HG03025 (cell line): Measurements from ENCODE around the gene CMKLR1.

ENCODE experiments used
- ATAC-seq: cut with Tn5 transposase; IDR thresholded peaks from one replicate; pipeline ENCODE4 v1.9.1; 2021; ENCODE audit warnings: mild to moderate bottlenecking, moderate library complexity; ENCODE audit not compliant: unreplicated experiment, low FRiP score

The CMKLR1 gene

DNA sequence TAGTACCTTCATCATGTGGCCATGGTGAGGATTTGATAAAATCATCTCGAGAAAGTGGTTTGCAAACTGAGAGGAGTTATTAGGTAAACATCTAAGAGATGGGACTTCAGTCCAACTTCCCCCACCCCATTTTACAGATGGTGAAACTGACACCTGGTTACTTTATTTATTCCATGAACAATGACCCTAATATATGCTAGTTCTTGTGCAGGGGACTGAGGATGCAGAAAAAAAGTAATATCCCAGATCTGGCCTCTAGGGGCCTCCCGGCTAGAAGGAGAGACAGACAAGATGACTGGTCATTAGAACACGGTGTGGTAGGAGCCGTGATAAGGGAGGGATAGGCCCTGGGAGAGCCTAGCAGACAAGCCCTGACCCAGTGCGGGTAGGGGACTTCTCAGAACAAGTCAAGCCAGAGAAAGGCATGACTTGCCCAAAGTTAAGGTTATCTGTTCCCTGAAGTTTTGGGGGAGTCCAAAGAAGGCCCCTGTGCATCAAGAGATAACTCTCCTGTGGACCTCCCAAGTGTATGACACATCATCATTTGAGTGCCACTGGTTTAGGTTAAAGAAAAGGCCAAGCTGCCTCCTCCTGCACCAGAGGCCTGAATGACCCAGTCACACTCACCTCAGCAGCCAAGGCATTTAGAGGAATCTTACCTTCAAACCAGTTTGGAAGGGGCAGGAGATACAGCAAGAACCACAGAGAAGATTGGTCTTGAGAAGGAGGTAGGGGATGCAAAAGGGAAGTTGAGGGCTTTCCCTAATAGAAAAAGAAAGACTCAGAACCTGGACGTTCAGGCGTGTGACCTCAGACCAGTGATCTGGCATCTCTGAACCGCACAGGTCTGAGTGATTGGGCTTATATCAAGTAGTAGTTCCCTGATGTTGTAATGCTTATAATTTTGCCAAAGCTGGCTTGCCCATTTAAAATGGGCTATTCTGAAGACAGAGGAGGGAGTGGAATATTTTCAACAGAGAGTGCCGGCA is 1.6 kb downstream of the CMKLR1 start:
- no peak for ATAC-seq

DNA sequence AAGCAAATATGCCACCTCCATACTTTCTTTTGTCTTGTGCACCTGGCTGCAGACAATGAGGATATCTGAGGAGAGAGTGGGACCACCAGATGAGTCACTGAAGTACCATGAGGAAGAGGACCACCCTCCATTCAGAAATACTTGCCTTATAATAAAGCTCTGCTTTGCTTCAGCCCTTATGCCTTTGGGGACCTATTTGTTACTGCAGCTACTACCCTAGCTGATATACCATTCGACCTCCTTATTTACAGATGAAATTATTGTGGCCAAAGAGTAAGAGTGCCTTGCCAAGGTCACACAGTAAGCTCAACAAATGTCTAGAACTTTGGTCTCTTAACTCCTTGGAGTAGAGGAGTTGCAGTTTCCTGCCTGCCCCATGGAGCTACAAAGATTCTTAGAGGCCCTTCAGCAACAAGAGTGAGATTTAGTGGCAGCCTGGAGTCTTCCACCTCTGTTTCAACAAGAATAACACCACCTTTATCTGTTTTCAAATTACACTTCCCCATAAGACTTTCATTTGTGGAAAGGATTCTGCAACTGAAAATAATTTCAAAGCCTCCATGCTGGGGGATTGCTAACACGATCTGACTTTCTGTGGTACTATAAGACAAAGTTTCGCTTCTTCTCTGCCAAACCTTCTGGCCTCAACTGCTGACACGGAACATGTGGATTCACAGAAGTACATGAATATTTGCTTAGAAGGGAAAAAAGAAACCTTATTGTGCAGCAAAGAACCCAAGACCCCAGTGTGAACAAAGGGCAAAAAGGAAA is 3.6 kb downstream of the CMKLR1 start:
- ATAC-seq = peak; percentile 56

DNA sequence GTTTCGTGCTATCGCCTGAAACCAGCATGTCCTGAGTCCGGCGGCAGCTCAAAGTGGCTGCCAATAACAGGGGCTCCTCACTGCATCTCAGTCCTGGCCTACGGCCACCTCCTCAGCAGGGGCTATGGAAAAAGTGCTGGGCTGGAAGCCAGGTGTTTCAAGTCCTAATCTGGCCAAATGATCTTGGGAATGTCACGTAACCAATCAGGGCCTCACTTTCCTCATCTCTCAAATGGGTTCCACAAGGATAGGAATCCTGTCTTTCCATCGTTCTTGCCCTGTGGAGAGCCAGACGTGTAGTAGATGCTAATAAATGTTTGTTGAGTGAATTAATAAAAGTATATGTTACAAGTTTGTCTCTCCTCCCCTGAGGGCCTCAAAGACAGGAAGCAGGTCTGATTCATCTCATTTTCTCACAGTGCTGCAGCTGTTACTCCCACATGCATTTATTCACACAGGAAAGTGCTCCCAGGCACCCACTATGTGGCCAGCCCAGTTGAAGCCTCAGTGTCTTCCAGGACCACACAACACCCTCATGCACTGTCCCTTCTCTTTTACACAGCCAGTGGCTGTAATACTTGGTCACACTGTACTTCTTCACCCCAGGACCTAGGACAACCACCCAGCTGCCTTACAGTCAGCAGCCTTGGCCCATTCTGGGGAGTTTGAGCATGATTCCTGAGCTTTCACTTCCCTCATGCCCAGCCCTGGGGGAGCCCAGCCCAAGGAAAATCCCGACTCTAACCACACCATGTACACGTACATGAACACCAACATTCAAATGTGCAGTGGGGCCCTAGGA is 5.0 kb downstream of the CMKLR1 start:
- peak; percentile 38 for ATAC-seq

DNA sequence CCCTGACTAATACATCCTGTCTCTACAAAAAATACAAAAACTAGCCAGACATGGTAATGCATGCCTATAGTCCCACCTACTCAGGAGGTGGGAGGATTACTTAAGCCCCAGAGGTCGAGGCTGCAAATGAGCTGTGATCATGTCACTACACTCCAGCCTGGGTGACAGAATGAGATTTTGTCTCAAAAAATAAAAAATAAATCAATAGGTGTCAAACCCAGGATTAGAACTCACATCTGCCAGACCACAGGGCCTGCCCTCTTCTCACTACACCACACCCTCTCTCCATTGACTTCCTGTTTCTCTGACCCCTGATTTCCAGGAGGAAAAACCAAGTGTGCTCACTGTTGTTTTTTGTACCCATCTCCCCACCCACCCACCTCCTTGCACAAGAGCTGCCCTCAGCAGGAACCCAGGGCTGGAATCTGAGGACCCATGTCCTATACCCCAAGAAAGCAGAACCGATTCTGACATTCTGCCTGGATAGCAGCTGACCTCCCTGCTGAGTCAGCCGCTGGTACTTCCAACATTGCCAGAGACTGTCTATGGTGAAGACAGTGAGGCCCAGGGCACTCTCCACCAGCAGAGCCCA is 6.2 kb downstream of the CMKLR1 start:
- ATAC-seq = no peak

DNA sequence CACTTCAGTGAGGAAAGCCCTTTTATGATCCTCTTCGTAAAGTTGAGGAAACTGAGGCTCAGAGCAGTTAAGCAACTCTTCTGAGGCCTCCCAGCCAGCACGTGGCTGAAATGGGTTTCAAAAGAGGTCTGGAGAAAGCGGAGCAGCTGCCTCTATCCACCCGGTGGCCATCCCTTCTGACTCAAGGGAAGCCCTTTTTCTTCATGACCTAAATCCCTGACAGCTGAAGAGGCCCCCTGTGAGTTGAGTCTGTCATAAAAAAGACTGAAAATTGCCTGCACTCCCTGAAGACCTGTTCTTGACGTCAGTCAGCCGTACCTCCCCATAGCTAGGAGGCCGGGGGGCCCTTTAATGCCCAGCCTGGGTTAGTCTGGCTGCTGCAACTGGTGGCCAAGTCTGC is 10.7 kb downstream of the CMKLR1 start:
- ATAC-seq = no peak

DNA sequence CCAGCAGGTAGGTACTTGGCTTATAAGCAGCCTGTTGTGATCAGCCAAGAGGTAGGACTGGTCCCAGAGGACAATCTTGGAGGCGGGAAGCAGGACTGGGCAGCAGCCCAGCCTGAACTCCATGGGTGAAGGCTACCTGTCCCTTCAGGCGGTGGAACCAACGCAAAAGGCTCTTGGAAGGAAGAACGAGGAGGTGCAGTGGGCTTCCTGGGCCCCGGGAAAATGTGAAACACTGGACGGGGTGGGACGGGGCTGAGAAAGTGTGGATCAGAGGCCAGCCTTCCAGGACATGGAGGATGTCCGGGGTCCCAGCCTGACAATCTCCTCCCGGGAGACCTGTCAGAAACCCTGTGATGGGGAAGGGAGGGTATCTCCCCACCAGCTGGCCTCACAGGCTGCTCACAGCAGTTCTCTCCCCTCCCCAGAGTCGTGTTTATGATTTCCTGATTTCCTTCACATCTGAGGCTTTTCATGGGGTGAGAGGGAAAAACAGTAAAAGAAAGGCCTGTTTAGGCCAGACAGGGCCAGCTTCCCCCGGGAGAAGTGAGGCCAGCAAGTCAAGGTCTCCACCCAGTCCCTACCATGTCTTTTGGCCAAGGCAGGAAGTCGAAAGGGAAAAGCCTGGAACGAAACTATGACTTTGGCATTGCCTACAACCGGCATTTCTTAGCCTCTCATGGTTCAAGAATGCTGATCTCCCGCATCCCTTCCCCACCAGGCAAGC is 11.3 kb downstream of the CMKLR1 start:
- no peak for ATAC-seq

DNA sequence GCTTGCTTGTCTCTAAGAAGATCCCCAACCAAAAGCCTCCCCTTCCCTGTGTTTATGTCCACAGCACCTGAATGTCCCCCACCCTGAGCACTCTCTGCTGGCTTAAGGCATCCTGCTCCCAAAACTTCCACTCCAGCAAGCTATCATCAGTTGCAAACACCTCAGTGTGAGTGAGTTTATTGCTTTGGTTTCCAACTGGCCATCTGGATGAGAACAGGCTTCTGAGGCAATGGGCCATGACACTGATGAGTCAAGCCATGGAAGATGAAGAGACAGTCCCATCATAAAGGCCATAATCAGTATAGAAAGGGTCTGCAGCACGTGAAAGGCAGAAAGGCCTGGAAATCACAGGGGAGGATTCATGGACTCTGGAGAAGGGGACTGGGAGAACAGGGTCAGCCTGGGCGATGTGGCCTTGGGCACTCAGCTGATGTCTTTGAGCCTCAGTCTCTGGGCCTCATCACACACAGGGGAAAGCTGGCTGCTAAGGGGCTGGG is 12.8 kb downstream of the CMKLR1 start:
- ATAC-seq = no peak

DNA sequence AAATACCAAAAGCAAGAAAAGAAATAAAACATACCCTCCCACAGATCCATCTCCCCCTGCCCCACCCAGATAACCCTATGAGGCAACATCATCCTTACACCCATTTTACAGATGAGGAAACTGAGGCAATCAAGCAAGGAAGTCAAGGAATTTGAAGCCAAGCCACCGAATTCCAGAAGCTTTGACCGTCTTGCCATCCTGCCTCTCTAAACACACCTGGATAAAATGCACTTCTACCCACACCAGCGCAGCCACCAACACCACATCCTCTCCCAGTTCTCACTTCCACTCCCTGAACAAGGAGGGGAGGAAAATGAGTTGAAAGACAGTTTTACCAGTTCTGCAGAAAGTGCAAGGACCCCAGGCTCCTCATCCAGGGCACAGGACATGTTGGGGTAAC is 13.6 kb downstream of the CMKLR1 start:
- ATAC-seq = no peak

DNA sequence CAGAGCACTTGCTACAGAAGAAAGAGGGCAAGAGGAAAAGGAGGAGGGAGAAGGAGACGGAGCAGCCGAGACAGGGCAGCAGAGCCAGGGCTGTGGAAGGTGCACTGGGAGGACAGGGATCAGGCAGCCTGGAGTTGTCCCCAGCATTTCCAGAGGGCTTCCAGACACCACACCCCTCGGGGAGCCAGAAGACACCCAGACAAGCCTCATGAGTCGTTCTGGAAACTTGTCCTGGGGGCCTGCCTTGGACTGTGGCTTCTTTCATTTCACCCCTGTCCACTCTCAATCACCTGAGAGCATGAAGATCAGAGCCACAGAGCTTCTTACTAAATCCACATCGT is 14.1 kb downstream of the CMKLR1 start:
- ATAC-seq = no peak

DNA sequence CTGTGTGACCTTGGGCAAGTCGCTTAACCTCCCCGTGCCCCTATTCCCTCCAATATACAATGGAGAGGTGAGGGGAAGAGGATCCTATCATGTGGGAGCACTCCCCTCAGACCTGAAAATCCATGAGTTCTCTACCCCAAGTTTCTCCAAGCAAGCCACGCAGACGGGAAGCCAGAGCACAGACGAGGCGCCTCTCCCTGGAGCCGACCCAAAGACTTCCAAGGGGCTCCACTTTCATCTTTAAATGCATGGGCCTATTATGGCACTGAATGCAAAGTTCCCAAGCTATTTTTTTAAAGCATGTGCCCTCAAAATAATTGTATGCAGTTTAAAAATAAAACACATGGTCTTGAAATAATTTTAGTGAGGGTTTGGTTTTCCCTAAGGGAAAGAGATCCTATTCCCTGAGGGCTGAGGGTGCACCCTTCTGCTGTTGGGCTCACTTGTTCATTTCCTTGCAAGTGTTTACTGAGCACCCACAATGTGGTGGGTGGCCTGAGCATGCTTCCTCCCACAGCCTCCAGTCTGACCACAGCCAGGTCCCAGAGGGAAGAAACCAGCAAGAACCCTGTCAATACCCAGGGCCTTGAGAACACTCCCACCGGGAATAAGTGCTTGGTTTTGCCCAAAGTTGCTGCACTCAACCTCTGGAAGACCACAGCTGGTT is 14.6 kb downstream of the CMKLR1 start:
- no peak for ATAC-seq

DNA sequence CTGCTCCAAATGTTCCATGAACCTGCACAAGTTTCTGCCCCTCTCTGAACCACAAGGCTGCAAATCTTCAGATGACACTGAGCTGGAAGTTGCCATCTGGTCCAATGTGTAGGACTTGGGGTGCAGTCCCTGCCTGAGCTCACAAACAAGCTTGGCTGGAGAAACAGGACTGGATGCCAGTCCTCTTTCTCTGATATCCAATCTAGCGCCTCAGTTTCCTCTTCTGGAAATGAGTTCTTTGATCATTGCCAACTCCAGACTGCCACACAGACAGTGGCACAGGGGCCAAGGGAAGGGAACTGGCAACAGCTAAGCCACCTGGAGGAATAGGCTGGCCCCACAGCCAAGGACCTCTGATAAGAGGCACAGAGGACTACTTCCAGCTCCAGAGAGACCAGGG is 15.5 kb downstream of the CMKLR1 start:
- no peak for ATAC-seq

DNA sequence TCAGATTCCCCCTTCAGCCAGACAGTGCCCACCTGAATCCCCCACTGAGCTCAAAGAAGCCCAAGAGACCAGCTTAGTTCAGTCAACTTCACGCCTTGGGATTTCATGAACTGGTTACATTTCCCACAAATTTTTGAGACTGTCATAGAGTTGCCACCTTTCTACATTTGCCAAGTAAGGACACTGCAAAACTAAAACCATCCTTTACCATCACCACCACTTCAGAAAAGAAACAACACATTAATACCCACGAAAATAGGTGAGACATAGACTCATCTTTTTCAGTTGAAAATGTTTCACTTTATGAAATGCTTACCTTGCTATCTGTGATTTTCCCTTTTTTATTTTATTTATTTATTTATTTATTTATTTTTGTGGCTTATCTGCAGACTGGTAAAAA is 16.1 kb downstream of the CMKLR1 start:
- ATAC-seq = no peak

DNA sequence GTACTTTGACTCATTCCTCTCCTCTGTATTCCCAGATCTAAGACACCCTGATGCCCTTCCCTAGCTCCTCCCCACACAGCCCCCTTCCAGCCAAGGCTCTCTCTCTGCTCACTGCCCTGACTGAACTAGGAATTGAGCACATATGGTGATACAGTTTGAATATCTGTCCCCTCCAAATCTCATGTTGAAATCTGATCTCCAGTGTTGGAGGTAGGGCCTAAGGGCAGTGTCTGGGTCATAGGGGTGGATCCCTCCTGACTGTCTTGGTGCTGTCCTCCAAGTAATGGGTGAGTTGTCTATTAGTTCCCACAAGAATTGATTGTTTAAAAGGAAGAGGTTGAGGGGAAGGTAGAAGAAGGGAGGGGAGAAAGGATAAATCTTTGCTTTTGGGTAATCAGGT is 17.4 kb downstream of the CMKLR1 start:
- ATAC-seq = no peak

DNA sequence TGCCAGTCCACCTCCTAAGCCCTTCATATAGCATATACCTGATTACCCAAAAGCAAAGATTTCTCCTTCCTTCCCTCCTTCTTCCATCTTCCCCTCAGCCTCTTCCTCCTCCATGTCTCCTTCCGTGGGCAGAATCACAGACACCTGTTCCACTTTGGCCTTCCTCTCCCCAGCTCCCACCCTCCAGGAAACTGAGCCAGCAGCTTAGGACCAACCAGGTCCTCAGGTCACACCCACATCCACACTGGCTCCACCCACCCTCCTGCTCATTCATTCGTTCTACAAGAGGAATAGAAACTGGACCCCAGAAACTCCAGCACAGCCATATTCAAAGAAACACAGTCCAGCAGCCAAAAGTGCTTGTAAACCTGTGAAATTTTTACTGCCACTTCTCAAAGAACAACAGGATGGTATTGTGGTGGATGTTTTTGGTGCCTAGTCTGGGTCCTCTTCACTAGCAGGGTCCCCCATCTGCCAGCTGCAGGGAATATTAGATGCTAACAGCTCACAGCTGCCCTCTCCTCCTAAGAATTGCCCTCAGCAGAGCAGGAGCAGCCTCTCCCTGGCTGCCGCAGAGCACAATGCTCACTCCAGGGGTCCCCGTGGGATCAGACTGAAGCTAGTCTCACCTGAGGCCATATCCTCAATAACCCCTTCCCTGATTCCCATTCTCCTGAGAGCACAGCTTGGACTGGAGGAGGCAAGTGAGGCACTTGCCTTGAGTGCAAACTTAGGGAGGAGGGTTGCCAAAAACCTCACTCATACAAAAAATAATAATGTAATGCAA is 18.4 kb downstream of the CMKLR1 start:
- peak; percentile 52 for ATAC-seq

DNA sequence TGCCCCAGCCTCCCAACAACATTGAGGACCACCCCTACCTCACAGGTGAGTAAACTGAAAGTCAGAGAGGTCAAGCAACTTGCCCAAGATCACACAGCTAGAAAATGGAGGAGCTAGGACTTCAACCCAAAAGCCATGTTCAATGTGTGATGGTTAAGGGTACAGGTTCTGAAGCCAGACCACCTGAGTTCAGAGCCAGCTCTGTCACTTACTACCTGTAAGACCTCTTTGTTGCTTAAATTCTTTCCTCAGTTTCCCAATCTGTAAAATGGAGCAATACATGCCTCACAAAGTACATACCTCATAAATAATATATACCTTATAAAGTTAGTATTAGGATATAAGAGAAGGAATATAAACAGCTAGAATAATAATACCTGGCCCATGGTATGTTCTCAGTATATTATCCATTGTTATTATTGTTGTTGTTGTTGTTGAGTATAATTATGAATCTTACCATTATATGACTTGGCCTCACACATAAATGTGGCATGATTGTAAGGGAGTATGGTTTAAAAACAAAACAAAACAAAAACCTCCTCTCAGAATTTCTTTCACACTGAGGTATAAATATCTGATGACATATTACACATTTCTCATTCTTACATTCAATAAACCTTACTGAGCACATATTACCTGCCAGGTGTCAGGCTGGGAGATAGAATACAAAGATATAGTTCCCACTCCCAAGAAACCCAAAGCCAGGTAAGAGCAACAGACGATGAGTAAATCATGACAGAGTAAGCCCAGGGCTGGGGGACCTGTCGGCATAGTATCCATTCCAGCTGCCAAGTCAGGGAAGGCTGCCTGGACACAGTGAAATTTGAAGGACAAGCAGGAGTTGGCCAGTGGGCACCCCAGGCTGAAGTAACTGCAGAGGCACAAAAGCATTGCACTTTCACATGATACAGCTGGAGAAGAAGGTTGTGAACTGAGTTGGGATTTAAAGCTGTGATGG is 19.6 kb downstream of the CMKLR1 start:
- no peak for ATAC-seq

DNA sequence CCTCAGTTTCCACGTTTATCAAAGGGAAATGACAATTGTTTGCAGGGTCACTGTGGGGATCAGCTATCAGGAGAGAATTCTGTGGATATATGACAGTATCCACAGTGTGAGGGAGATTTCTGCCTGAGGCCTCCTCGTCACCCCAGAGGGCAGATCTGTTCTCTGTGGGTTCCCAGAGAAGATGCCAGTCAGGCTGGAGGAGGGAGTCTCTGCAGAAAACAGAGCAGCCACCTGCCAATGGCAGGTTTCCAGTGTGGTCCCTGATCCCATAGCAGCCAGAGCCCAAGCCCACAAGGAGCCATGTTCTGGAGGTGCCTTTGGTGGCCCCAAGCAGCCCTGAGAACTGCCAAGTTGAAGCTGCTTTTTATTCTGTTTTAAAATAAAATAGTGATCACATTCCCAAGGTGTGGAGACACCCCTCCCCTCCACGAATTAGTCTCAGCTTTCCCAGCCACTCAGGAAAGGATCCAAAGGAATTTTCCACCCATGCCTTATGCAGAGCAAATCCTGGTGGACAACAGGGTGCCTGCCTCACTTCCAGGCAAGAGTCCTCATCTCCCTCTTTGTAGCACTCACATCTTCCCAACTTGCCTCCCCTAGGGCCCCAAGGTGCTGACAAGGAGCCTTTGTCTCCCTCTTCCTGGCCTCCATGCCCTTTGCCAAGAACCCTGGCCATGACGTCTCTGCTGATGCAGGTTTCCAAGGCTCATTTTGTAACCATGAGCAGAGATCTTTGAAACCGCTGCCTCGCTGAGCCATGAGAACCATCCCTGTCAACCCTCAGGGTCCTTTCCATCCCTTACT is 20.4 kb downstream of the CMKLR1 start:
- ATAC-seq = no peak
